ENCODE data around the gene MANSC4. TPM values are rescaled to one million over a fixed set of nuclear protein-coding genes. Genes with fewer than 3 reads are reported as not detected.

Gene MANSC4
- total and polyA plus RNA-seq, 9 of the 15 experiments (the other 6 are each of a cell fraction or from before 2014, with no cell fraction given) = not detected

GRCh38 chr12:27733052-27733656 is 46.9 kb downstream of the MANSC4 start (continued):
- peak; percentile 75 to 89 (median 80) for TF ChIP-seq CTCF (IDR thresholded peaks at IDR 0.05 in 2 of 3, conservative IDR thresholded peaks at IDR 0.05 in 1 of 3; ENCODE audit: insufficient read depth in 2 of 3, low read depth in 1 of 3, low read length in 3 of 3)

GRCh38 chr12:27732281-27732680 is 47.8 kb downstream of the MANSC4 start:
- TF ChIP-seq CTCF (IDR thresholded peaks at IDR 0.05 in 2 of 3, conservative IDR thresholded peaks at IDR 0.05 in 1 of 3; ENCODE audit: insufficient read depth in 2 of 3, low read depth in 1 of 3, low read length in 3 of 3) = peak; percentile 17 to 44 (median 41); a peak in 4 of 6 replicates
- peak; percentile 64 for TF ChIP-seq ESRRA (IDR thresholded peaks at IDR 0.05; ENCODE audit: borderline replicate concordance, low read depth)
- TF ChIP-seq HDGF (IDR thresholded peaks at IDR 0.05) = no peak
- 0 out of 4 replicates have a peak, but pooled peaks of 1 of the 2 experiments have one; percentile 21 for TF ChIP-seq RAD21 (CRISPR knock-in tag; conservative IDR thresholded peaks at IDR 0.05 in 1 of 2, IDR thresholded peaks at IDR 0.05 in 1 of 2)
- intact Hi-C loops (cut with micrococcal nuclease) (loop anchor here (2.0 to 10.0 kb wide), 3 partner anchors 89 to 1143 kb away; no protein-coding TSS in a partner anchor), in situ Hi-C loops (cut with MboI) (no loop called here)
- ATAC-seq (peak; percentile 78), FAIRE-seq (peak; percentile 77), DNase-seq (ENCODE audit: extremely low read depth in 1 of 4, low spot score in 3 of 4) (peak in 2 of 4 experiments; percentile 23 to 25)
- BruUV-seq (replicated peaks) = no TSS peak
- H3K4me1 ChIP-seq (replicated peaks in 1 of 2; ENCODE audit: control insufficient read depth in 2 of 2, insufficient read depth in 2 of 2, low read length in 2 of 2) = no peaks in the 10 kb centered on the region
- H2AFZ ChIP-seq (ENCODE audit: low read depth, low read length) = no peak overlapping the region
- H3K4me2 ChIP-seq (ENCODE audit: insufficient read depth, low read length) = no peak overlapping the region
- no peak overlapping the region for H3K27ac ChIP-seq (ENCODE audit: extremely low read depth, low read depth, low read length)
- H3K36me3 ChIP-seq (ENCODE audit: control insufficient read depth, insufficient read depth, low read length) = peaks cover 83% of the 10 kb centered on the region
- no peak overlapping the region for H3K9ac ChIP-seq (ENCODE audit: insufficient read depth in 1 of 2, low read depth in 2 of 2, low read length in 2 of 2)
- no peaks in the 10 kb centered on the region for H3K27me3 ChIP-seq (ENCODE audit: control insufficient read depth in 2 of 2, insufficient read depth in 2 of 2, low read length in 2 of 2)
- no peak overlapping the region for H3K4me3 ChIP-seq
- ChIA-PET CTCF (ENCODE audit: low intra/inter-chr PET ratio) (interaction anchor here (0.6 to 2.3 kb wide), 6 partner anchors 89 to 1140 kb away, joined by 3 to 20 read pairs (median 4); no protein-coding TSS in a partner anchor), POLR2A (interaction anchor here (1.4 kb wide), 1 partner anchor 209 kb away, joined by 3 read pairs; no protein-coding TSS in a partner anchor)
- no peaks in the 10 kb centered on the region for H4K20me1 ChIP-seq (replicated peaks; ENCODE audit: control insufficient read depth, insufficient read depth, low read length)
- WGBS (ENCODE audit: insufficient coverage, low coverage, missing lambda C conversion rate) = 49% methylated on average over 2 of the region's 2 CpGs
- no peaks in the 10 kb centered on the region for H3K9me3 ChIP-seq (replicated peaks; ENCODE audit: control insufficient read depth, insufficient read depth, low read depth, low read length)
- peaks cover 15% of the 10 kb centered on the region; the same call in 2 of the 3 replicates for H3K79me2 ChIP-seq (ENCODE audit: control insufficient read depth, insufficient read depth, low read length)
- no peaks in the 10 kb centered on the region for H3K9me1 ChIP-seq (ENCODE audit: control insufficient read depth, insufficient read depth, low read length)

Measured in K562 (cell line).